Esophagus muscularis mucosa (tissue), 3 donors: Measurements from ENCODE around the gene NTSR1.

Source experiments
- POLR2A ChIP-seq: fragments of 450-650 bp; IDR thresholded peaks from one replicate; pipeline ENCODE4 v1.6.1; 2017; ENCODE audit warnings: antibody characterized with exemption, moderate library complexity, mild to moderate bottlenecking, low read depth
- POLR2AphosphoS5 ChIP-seq, 2 donors: sonication (generic); formaldehyde crosslinking; IDR thresholded peaks; one replicate each; pipeline ENCODE4 v1.6.1; 2017; ENCODE audit warnings: antibody characterized with exemption in 2 of 2
- TF ChIP-seq, protein P1 (sequence below), 3 experiments: fragments of 200-600 bp in 2 of 3; fragments of 450-650 bp in 1 of 3; sonication (generic) in 2 of 3; IDR thresholded peaks; one replicate each; pipeline ENCODE4 v1.5.1; 2017 to 2019; ENCODE audit warnings: antibody characterized with exemption in 3 of 3, mild to moderate bottlenecking in 2 of 3, moderate library complexity in 1 of 3

DNA sequence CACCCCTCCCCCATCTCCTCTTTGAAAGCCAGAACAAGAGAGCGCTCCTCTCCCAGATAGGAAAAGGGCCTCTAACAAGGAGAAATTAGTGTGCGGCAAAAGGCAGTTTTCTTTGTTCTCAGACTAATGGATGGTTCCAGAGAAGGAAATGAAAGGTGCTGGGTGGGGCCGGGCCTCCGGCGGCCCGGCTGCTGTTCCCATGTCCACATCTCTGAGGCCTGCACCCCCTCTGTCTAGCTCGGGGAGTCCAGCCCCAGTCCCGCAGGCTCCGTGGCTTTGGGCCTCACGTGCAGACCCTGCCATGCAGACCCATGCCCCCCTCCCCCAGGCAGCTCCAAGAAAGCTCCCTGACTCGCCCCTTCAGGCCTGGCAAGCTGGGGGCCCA, 51.8 kb downstream of the NTSR1 start:
- no peak for TF ChIP-seq POLR2A
- TF ChIP-seq, protein P1, sequence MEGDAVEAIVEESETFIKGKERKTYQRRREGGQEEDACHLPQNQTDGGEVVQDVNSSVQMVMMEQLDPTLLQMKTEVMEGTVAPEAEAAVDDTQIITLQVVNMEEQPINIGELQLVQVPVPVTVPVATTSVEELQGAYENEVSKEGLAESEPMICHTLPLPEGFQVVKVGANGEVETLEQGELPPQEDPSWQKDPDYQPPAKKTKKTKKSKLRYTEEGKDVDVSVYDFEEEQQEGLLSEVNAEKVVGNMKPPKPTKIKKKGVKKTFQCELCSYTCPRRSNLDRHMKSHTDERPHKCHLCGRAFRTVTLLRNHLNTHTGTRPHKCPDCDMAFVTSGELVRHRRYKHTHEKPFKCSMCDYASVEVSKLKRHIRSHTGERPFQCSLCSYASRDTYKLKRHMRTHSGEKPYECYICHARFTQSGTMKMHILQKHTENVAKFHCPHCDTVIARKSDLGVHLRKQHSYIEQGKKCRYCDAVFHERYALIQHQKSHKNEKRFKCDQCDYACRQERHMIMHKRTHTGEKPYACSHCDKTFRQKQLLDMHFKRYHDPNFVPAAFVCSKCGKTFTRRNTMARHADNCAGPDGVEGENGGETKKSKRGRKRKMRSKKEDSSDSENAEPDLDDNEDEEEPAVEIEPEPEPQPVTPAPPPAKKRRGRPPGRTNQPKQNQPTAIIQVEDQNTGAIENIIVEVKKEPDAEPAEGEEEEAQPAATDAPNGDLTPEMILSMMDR (IDR thresholded peaks at IDR 0.05) = no peak
- no peak for TF ChIP-seq POLR2AphosphoS5 (IDR thresholded peaks at IDR 0.05)
